ENCODE data around the gene CCL24.
"Not testable (repeated sequence)": the region's sequence is repeated elsewhere in the genome, so short reads cannot be mapped to it uniquely, and the experiment has no call there.

Gene CCL24

DNA sequence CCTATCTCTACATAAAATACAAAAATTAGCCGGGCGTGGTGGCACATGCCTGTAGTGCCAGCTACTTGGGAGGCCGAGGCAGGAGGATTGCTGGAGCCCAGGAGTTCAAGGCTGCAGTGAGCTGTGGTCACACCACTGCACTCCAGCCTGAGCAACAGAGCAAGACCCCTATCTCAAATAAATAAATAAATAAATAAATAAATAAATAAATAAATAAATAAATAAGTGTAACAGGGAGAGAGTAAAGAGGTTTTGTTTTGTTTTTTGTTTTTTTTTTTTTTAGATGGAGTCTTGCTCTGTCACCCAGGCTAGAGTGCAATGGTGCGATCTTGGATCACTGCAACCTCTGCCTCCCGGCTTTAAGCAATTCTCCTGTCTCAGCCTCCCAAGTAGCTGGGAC lies 21.0 kb downstream of the CCL24 start:
- peaks cover 8 to 12% of the 10 kb centered on the region in 2 experiments for H3K27me3 ChIP-seq (ENCODE audit: control insufficient read depth in 1 of 2, insufficient read depth in 1 of 2, low read length in 2 of 2)
- not testable (repeated sequence) for H3K79me1 ChIP-seq (replicated peaks; ENCODE audit: low read length, poor library complexity, severe bottlenecking); H3K9me3 ChIP-seq (ENCODE audit: control insufficient read depth, low read length); H3K18ac ChIP-seq (ENCODE audit: low read depth in 1 of 2, low read length in 2 of 2); H3K4ac ChIP-seq (ENCODE audit: low read depth in 1 of 2, low read length in 2 of 2); H2BK15ac ChIP-seq (ENCODE audit: low read depth, poor library complexity, severe bottlenecking); H3K9ac ChIP-seq (ENCODE audit: low read length); H3K14ac ChIP-seq (ENCODE audit: low read length in 2 of 2); H3K4me2 ChIP-seq (ENCODE audit: low read length, poor library complexity, severe bottlenecking); H3K36me3 ChIP-seq (ENCODE audit: control insufficient read depth in 1 of 2, insufficient read depth in 2 of 2, low read depth in 1 of 2, low read length in 2 of 2); H3K4me3 ChIP-seq (ENCODE audit: insufficient read depth in 1 of 2, low read depth in 1 of 2, low read length in 2 of 2); H4K91ac ChIP-seq (ENCODE audit: low read length); H3K27ac ChIP-seq (ENCODE audit: low read length, poor library complexity, severe bottlenecking); H2AFZ ChIP-seq (ENCODE audit: low read depth, low read length); H2BK5ac ChIP-seq (ENCODE audit: low read depth, low read length, poor library complexity, severe bottlenecking); H2BK120ac ChIP-seq (ENCODE audit: low read depth, low read length); H2BK12ac ChIP-seq (ENCODE audit: low read length in 2 of 2); H4K8ac ChIP-seq (ENCODE audit: low read length); DNase-seq; H2AK5ac ChIP-seq (ENCODE audit: low read length, severe bottlenecking); H3K4me1 ChIP-seq (ENCODE audit: control insufficient read depth, insufficient read depth, low read depth, low read length); H3K23ac ChIP-seq (ENCODE audit: low read length in 2 of 2)
- WGBS: 100% methylated on average over 4 of the region's 5 CpGs

DNA sequence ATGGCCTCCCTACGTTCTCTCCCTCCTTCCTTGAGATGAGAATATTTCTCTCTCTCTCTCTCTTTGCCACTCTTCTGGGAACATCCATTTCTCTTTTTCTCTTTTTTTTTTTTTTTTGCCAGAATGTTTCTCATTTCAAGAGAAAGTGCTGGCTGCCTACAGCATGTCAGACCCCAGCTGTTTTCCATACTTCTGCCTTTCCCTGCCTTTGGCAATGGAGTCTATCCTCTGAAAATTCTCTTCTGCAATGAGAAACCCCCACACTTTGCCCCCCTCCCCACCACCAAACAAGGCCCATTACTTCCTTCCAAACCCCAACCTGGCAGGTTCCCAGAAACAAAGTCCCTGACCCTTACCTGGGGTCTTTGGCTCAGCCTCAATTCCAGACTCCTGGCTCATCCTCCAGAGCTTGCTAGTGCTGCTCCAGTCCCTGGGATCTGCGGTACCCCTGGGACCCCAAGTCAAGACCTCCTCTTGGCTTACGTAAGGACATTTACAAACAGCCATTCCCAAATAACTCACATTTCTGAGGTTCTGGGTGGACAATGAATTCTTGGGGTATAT lies 24.2 kb downstream of the CCL24 start:
- Histone ChIP-seq H3K36me3 (ENCODE audit: control insufficient read depth in 1 of 2, insufficient read depth in 2 of 2, low read depth in 1 of 2, low read length in 2 of 2) (no peaks in the 10 kb centered on the region), H2BK15ac (ENCODE audit: low read depth, poor library complexity, severe bottlenecking) (no peak overlapping the region), H3K4me2 (ENCODE audit: low read length, poor library complexity, severe bottlenecking) (no peak overlapping the region), H3K4me3 (ENCODE audit: insufficient read depth in 1 of 2, low read depth in 1 of 2, low read length in 2 of 2) (no peak overlapping the region), H2BK5ac (ENCODE audit: low read depth, low read length, poor library complexity, severe bottlenecking) (no peak overlapping the region), H2BK120ac (ENCODE audit: low read depth, low read length) (no peak overlapping the region), H3K4ac (ENCODE audit: low read depth in 1 of 2, low read length in 2 of 2) (no peak overlapping the region), H3K14ac (ENCODE audit: low read length in 2 of 2) (no peak overlapping the region), H3K9me3 (ENCODE audit: control insufficient read depth, low read length) (no peaks in the 10 kb centered on the region), H4K8ac (ENCODE audit: low read length) (no peak overlapping the region), H3K23ac (ENCODE audit: low read length in 2 of 2) (no peak overlapping the region), H3K27me3 (ENCODE audit: control insufficient read depth in 1 of 2, insufficient read depth in 1 of 2, low read length in 2 of 2) (peaks cover 0 to 4% of the 10 kb centered on the region in 2 experiments), H3K9ac (ENCODE audit: low read length) (no peak overlapping the region), H2BK12ac (ENCODE audit: low read length in 2 of 2) (peak overlapping the region in 1 of 2 experiments; percentile 54), H3K79me1 (replicated peaks; ENCODE audit: low read length, poor library complexity, severe bottlenecking) (no peaks in the 10 kb centered on the region), H3K27ac (ENCODE audit: low read length, poor library complexity, severe bottlenecking) (no peak overlapping the region), H3K4me1 (ENCODE audit: control insufficient read depth, insufficient read depth, low read depth, low read length) (no peaks in the 10 kb centered on the region), H2AK5ac (ENCODE audit: low read length, severe bottlenecking) (no peak overlapping the region), H3K18ac (ENCODE audit: low read depth in 1 of 2, low read length in 2 of 2) (no peak overlapping the region), H4K91ac (ENCODE audit: low read length) (peak overlapping the region; percentile 41), H2AFZ (ENCODE audit: low read depth, low read length) (no peak overlapping the region)
- DNase-seq: no peak
- WGBS: 89% methylated on average over 1 of the region's 3 CpGs

DNA sequence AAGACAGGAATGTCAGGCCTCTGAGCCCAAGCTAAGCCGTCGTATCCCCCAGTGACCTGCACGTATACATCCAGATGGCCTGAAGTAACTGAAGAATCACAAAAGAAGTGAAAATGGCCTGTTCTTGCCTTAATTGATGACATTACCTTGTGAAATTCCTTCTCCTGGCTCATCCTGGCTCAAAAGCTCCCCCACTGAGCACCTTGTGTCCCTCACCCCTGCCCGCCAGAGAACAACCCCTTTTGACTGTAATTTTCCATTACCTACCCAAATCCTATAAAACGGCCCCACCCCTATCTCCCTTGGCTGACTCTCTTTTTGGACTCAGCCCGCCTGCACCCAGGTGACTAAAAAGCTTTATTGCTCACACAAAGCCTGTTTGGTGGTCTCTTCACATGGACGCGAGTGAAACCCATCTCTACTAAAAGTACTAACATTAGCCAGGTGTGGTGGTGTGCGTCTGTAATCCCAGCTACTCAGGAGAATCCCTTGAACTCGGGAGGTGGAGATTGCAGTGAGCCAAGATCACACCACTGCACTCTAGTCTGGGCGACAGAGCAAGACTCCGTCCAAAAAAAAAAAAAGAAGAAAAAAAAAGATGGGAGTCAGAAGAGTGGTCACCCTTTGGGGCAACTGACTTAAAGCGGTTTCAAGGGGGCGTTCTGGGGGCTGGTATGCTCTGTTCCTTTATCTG lies 25.3 kb downstream of the CCL24 start:
- H4K91ac ChIP-seq (ENCODE audit: low read length); H2BK15ac ChIP-seq (ENCODE audit: low read depth, poor library complexity, severe bottlenecking); H3K36me3 ChIP-seq (ENCODE audit: control insufficient read depth in 1 of 2, insufficient read depth in 2 of 2, low read depth in 1 of 2, low read length in 2 of 2); H3K27me3 ChIP-seq (ENCODE audit: control insufficient read depth in 1 of 2, insufficient read depth in 1 of 2, low read length in 2 of 2); H3K4me2 ChIP-seq (ENCODE audit: low read length, poor library complexity, severe bottlenecking); H2BK120ac ChIP-seq (ENCODE audit: low read depth, low read length); H4K8ac ChIP-seq (ENCODE audit: low read length); H2BK5ac ChIP-seq (ENCODE audit: low read depth, low read length, poor library complexity, severe bottlenecking); H2BK12ac ChIP-seq (ENCODE audit: low read length in 2 of 2); H3K9me3 ChIP-seq (ENCODE audit: control insufficient read depth, low read length); H3K14ac ChIP-seq (ENCODE audit: low read length in 2 of 2); H3K4me1 ChIP-seq (ENCODE audit: control insufficient read depth, insufficient read depth, low read depth, low read length); DNase-seq; H2AK5ac ChIP-seq (ENCODE audit: low read length, severe bottlenecking); H3K4ac ChIP-seq (ENCODE audit: low read depth in 1 of 2, low read length in 2 of 2); H3K18ac ChIP-seq (ENCODE audit: low read depth in 1 of 2, low read length in 2 of 2); H3K23ac ChIP-seq (ENCODE audit: low read length in 2 of 2); H3K4me3 ChIP-seq (ENCODE audit: insufficient read depth in 1 of 2, low read depth in 1 of 2, low read length in 2 of 2); H3K9ac ChIP-seq (ENCODE audit: low read length); H2AFZ ChIP-seq (ENCODE audit: low read depth, low read length); H3K27ac ChIP-seq (ENCODE audit: low read length, poor library complexity, severe bottlenecking); H3K79me1 ChIP-seq (replicated peaks; ENCODE audit: low read length, poor library complexity, severe bottlenecking): not testable (repeated sequence)
- 54% methylated on average over 14 of the region's 14 CpGs for WGBS

DNA sequence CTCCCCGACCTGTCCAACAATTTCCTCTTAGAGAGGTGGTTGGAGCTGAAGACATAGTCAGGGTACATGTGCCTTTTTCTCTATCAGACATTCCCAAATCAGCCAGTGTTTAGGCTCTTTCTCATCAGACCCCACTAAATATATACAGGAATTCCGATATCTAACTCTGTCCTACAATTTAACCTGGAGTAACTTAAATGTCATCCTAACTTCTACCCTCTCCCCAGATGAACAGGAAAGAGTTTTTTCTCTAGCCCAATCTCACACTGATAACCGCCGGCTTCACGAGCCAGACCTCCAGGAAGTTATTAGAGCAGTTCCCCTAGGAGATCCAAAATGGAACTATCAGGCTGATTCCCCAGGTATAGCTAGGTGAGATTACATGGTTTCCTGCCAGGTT lies 30.5 kb downstream of the CCL24 start:
- WGBS: 81% methylated on average over 5 of the region's 5 CpGs
- H2BK12ac ChIP-seq (ENCODE audit: low read length in 2 of 2); H3K18ac ChIP-seq (ENCODE audit: low read depth in 1 of 2, low read length in 2 of 2): not testable (repeated sequence)

More for the DNA sequence above, 30.5 kb downstream of the CCL24 start:
- H2BK120ac ChIP-seq (ENCODE audit: low read depth, low read length); H2AFZ ChIP-seq (ENCODE audit: low read depth, low read length); H3K23ac ChIP-seq (ENCODE audit: low read length in 2 of 2); H2AK5ac ChIP-seq (ENCODE audit: low read length, severe bottlenecking); H3K27me3 ChIP-seq (ENCODE audit: control insufficient read depth in 1 of 2, insufficient read depth in 1 of 2, low read length in 2 of 2); H3K9ac ChIP-seq (ENCODE audit: low read length); H2BK15ac ChIP-seq (ENCODE audit: low read depth, poor library complexity, severe bottlenecking); H3K79me1 ChIP-seq (replicated peaks; ENCODE audit: low read length, poor library complexity, severe bottlenecking); H3K4ac ChIP-seq (ENCODE audit: low read depth in 1 of 2, low read length in 2 of 2); H2BK5ac ChIP-seq (ENCODE audit: low read depth, low read length, poor library complexity, severe bottlenecking); H3K4me2 ChIP-seq (ENCODE audit: low read length, poor library complexity, severe bottlenecking); H3K4me1 ChIP-seq (ENCODE audit: control insufficient read depth, insufficient read depth, low read depth, low read length); H3K36me3 ChIP-seq (ENCODE audit: control insufficient read depth in 1 of 2, insufficient read depth in 2 of 2, low read depth in 1 of 2, low read length in 2 of 2); H3K14ac ChIP-seq (ENCODE audit: low read length in 2 of 2); H3K27ac ChIP-seq (ENCODE audit: low read length, poor library complexity, severe bottlenecking); H3K9me3 ChIP-seq (ENCODE audit: control insufficient read depth, low read length); H3K4me3 ChIP-seq (ENCODE audit: insufficient read depth in 1 of 2, low read depth in 1 of 2, low read length in 2 of 2); DNase-seq; H4K8ac ChIP-seq (ENCODE audit: low read length); H4K91ac ChIP-seq (ENCODE audit: low read length): not testable (repeated sequence)
